Esophagus muscularis mucosa (tissue), 4 donors: Measurements from ENCODE around the gene NCOA7. TPM values are rescaled to one million over a fixed set of nuclear protein-coding genes. Genes with fewer than 3 reads are reported as not detected.

ENCODE experiments used
- DNase-seq: peaks from one replicate; pipeline ENCODE4 v3.0.0-alpha.2; 2017; ENCODE audit errors: extremely low spot score
- H3K27ac ChIP-seq, 4 donors: fragments of 200-600 bp; sonication (generic); replicated peaks in 1 of 4; 1 replicate in 3 of 4; 2 replicates in 1 of 4; pipeline ENCODE4 v1.5.1; 2016 to 2019; ENCODE audit warnings: mild to moderate bottlenecking in 1 of 4
- H3K27me3 ChIP-seq, 4 donors: fragments of 200-600 bp; sonication (generic); one replicate each; pipeline versions ENCODE4 v1.5.1 to v1.6.0; 2016 to 2019
- H3K36me3 ChIP-seq, 4 donors: fragments of 200-600 bp; sonication (generic); one replicate each; pipeline ENCODE4 v1.5.1; 2016 to 2019
- H3K4me1 ChIP-seq, 4 donors: fragments of 200-600 bp; sonication (generic); one replicate each; pipeline ENCODE4 v1.5.1; 2016 to 2019
- H3K4me3 ChIP-seq, 4 donors: fragments of 200-600 bp; sonication (generic); 1 replicate in 2 of 4; 2 replicates in 2 of 4; pipeline ENCODE4 v1.5.1; 2016 to 2019; ENCODE audit warnings: mild to moderate bottlenecking in 4 of 4, moderate library complexity in 1 of 4
- H3K9me3 ChIP-seq, 4 donors: fragments of 200-600 bp; sonication (generic); 1 replicate in 3 of 4; 2 replicates in 1 of 4; pipeline ENCODE4 v1.5.1; 2016 to 2019
- EP300 ChIP-seq: sonication (generic); formaldehyde crosslinking; IDR thresholded peaks from one replicate; pipeline ENCODE4 v1.6.1; 2017; ENCODE audit warnings: antibody characterized with exemption
- POLR2A ChIP-seq: fragments of 450-650 bp; IDR thresholded peaks from one replicate; pipeline ENCODE4 v1.6.1; 2017; ENCODE audit warnings: antibody characterized with exemption, moderate library complexity, mild to moderate bottlenecking, low read depth
- POLR2AphosphoS5 ChIP-seq, 2 donors: sonication (generic); formaldehyde crosslinking; IDR thresholded peaks; one replicate each; pipeline ENCODE4 v1.6.1; 2017; ENCODE audit warnings: antibody characterized with exemption in 2 of 2
- WGBS: methylation state at CpG from one replicate; pipeline ENCODE4 v1.1.5; 2018; 5-methylcytosine and 5-hydroxymethylcytosine counted together
- intact Hi-C: fragments of 100-400 bp; cut with DNase I; formaldehyde crosslinking; loops from one replicate; pipeline ENCODE4 v1.15.1; 2023
- total RNA-seq, 4 donors: library from RNA; depleted of rRNA; stranded (reverse); fragments of >200 nt; gene quantifications; one replicate each; pipeline versions ENCODE4 v1.1.0 to v1.2.1, GENCODE V29; 2016
- TF ChIP-seq, protein P1 (sequence below), 3 experiments: fragments of 200-600 bp in 2 of 3; fragments of 450-650 bp in 1 of 3; sonication (generic) in 2 of 3; IDR thresholded peaks; one replicate each; pipeline ENCODE4 v1.5.1; 2017 to 2019; ENCODE audit warnings: antibody characterized with exemption in 3 of 3, mild to moderate bottlenecking in 2 of 3, moderate library complexity in 1 of 3

NCOA7 gene
- total RNA-seq, 4 donors from 2014 or later, result 15.4 to 29.0 (median 19.9) TPM

DNA sequence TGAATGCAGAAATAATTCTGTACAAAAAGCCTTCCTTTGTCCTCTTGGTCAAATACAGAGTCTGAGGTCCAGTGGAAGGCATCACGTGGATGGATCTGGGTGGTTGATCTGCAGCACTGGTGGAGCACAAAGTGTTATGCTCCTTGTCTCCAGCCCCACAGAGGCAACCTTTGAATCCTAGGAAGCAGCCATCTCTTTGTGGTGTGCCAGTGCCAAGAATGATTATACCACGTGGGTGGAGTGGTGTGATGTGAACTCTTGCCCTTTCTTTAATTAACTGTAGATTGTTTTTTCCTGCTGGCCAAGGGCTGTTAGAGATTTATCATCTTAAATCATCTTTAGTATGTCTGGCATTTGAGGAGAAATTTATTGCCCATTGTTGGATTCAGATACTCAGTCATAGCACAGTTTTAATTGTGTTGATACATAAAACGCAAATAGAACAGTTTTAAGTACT, 31.1 kb downstream of the NCOA7 start:
- 39% methylated on average over 3 of the region's 3 CpGs for WGBS
- Histone ChIP-seq H3K4me1 (peaks cover 16 to 38% (median 35%) of the 10 kb centered on the region in 4 donors), H3K9me3 (no peaks in the 10 kb centered on the region), H3K27ac (no peak overlapping the region), H3K36me3 (peaks cover 0 to 9% (median 0%) of the 10 kb centered on the region in 4 donors), H3K27me3 (no peaks in the 10 kb centered on the region), H3K4me3 (no peak overlapping the region)
- no peak for DNase-seq
- TF ChIP-seq POLR2AphosphoS5 (IDR thresholded peaks at IDR 0.05) (peak; percentile 37 to 42), EP300 (no peak), POLR2A (no peak)
- TF ChIP-seq, protein P1, sequence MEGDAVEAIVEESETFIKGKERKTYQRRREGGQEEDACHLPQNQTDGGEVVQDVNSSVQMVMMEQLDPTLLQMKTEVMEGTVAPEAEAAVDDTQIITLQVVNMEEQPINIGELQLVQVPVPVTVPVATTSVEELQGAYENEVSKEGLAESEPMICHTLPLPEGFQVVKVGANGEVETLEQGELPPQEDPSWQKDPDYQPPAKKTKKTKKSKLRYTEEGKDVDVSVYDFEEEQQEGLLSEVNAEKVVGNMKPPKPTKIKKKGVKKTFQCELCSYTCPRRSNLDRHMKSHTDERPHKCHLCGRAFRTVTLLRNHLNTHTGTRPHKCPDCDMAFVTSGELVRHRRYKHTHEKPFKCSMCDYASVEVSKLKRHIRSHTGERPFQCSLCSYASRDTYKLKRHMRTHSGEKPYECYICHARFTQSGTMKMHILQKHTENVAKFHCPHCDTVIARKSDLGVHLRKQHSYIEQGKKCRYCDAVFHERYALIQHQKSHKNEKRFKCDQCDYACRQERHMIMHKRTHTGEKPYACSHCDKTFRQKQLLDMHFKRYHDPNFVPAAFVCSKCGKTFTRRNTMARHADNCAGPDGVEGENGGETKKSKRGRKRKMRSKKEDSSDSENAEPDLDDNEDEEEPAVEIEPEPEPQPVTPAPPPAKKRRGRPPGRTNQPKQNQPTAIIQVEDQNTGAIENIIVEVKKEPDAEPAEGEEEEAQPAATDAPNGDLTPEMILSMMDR (IDR thresholded peaks at IDR 0.05), result no peak
- intact Hi-C loops, result no loop called here

DNA sequence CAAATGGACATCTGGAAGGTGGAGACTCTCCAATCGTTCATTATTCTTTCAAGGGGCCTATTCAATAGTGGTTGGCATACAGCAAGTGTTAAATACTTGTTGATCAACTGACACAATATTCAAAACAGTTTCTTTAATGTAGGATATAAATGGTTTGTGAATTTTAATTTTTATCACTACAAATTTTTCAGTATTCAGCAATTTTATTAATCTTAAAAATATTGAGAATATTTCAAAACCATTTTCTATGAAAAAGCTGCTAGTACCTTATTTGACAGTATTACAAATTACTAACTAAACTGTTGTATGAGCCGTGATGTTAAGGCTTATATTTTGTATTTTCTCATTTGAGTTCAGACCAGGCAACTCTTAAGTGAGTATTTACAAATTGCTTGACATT, 32.4 kb downstream of the NCOA7 start:
- H3K36me3 ChIP-seq, result peaks cover 0 to 9% (median 0%) of the 10 kb centered on the region in 4 donors
- H3K4me1 ChIP-seq, result peaks cover 16 to 39% (median 33%) of the 10 kb centered on the region in 4 donors
- no peak overlapping the region for H3K4me3 ChIP-seq
- intact Hi-C loops, result no loop called here
- 85% methylated on average over 2 of the region's 2 CpGs for WGBS
- no peak for TF ChIP-seq EP300
- TF ChIP-seq, protein P1 (IDR thresholded peaks at IDR 0.05), result no peak
- no peak for TF ChIP-seq POLR2A
- TF ChIP-seq POLR2AphosphoS5 (IDR thresholded peaks at IDR 0.05), result no peak
- no peaks in the 10 kb centered on the region for H3K27me3 ChIP-seq
- H3K27ac ChIP-seq, result no peak overlapping the region
- DNase-seq, result no peak
- no peaks in the 10 kb centered on the region for H3K9me3 ChIP-seq

DNA sequence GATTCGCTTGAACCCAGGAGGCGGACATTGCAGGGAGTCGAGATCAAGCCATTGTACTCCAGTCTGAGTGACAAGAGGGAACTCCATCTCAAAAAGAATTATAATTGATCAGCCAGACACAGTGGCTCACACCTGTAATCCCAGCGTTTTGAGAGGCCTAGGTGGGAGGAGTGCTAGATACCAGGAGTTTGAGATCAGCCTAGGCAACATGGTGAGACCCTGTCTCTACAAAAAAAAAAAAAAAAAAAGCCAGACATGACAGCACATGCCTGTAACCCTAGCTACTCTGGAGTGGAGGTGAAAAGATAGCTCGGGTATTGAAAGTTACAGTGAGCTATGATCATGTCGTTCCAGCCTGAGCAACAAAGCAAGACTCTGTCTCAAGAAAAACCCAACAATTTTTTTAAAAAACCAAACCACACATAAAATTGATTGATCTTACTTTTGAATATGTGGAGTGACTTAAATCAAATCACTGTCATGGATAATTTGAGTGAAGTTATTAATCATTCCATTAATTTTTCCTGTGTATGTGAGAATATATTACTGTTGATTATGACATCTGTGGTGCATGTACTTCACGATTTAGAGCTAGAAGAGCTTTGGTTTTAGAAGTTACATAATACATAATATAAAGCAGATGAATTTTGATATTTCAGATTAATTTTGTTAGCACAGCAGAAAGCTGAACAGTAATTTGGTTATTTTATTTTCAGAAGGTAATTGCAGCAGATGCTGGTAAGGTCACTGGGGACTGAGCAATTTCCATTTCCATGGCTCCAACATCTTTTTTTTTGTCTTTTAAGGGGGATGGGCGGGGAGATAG, 34.4 kb downstream of the NCOA7 start:
- TF ChIP-seq EP300 (no peak), POLR2A (no peak), POLR2AphosphoS5 (IDR thresholded peaks at IDR 0.05) (no peak)
- TF ChIP-seq, protein P1 (IDR thresholded peaks at IDR 0.05), result no peak
- Histone ChIP-seq H3K4me3 (no peak overlapping the region), H3K36me3 (peaks cover 0 to 6% (median 0%) of the 10 kb centered on the region in 4 donors), H3K27ac (no peak overlapping the region), H3K27me3 (no peaks in the 10 kb centered on the region), H3K9me3 (no peaks in the 10 kb centered on the region), H3K4me1 (peaks cover 11 to 29% (median 21%) of the 10 kb centered on the region in 4 donors)
- intact Hi-C loops, result no loop called here
- 84% methylated on average over 8 of the region's 8 CpGs for WGBS
- no peak for DNase-seq

DNA sequence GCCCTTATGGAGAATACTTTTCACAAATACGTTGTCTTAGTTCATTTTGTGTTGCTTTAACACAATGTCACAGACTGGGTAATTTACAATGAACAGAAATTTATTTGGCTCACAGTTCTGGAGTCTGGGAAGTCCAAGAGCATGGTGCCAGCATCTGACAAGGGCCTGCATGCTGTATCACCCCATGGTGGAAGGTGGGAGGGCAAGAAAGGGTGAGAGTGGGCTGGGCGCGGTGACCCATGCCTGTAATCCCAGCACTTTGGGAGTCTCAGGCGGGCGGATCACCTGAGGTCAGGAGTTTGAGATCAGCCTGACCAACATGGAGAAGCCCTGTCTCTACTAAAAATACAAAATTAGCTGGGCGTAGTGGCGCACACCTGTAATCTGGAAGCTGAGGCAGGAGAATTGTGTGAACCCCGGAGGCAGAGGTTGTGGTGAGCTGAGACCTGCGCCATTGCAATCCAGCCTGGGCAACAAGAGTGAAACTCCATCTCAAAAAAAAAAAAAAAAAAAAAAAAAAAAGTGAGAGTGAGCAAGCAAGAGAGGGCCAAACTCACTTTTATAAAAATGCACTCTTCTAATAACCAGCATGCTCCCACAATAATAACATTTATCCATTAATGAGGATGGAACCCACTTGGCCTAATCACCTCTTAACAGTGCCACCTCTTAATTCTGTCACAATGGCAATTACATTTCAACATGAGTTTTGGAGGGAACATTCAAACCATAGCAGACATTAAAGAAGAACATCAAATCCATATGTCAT, 36.1 kb downstream of the NCOA7 start:
- WGBS, result 97% methylated on average over 9 of the region's 9 CpGs
- no peak for DNase-seq
- Histone ChIP-seq H3K27me3 (no peaks in the 10 kb centered on the region), H3K4me1 (peaks cover 5 to 16% (median 11%) of the 10 kb centered on the region in 4 donors), H3K4me3 (no peak overlapping the region), H3K27ac (no peak overlapping the region), H3K9me3 (no peaks in the 10 kb centered on the region), H3K36me3 (no peaks in the 10 kb centered on the region)
- intact Hi-C loops, result no loop called here
- TF ChIP-seq EP300, result no peak
- no peak for TF ChIP-seq POLR2AphosphoS5 (IDR thresholded peaks at IDR 0.05)

DNA sequence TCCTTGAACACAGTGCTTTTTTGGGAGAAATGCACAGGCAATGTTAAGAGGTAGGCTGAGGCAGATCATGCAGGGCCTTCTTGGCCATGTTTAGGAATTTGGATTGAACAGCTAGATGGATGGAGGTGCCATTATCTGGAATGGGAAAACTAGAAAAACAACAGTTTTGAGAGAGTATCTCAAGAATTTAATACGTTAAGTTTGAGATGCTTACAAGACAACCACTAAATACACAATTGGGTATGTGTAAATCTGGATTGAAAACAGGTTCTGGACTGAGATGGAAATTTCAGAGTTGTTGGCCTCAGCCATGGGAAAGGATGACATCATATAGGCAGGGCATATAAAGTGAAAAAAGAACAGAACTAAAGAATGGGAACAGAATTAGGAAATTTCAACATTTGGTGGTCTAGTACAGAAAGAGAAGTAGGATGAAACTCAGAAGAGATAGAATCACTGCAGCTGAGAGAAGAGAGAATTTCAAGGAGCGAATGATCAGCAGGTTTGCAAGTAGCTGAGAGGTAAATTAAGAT, 37.1 kb downstream of the NCOA7 start:
- 39% methylated on average over 2 of the region's 2 CpGs for WGBS
- no peak overlapping the region for H3K4me3 ChIP-seq
- intact Hi-C loops, result no loop called here
- H3K4me1 ChIP-seq, result peaks cover 0 to 16% (median 8%) of the 10 kb centered on the region in 4 donors
- no peak for DNase-seq
- H3K36me3 ChIP-seq, result no peaks in the 10 kb centered on the region
- TF ChIP-seq POLR2A (no peak), EP300 (no peak), POLR2AphosphoS5 (IDR thresholded peaks at IDR 0.05) (no peak)
- TF ChIP-seq, protein P1 (IDR thresholded peaks at IDR 0.05), result no peak
- no peaks in the 10 kb centered on the region for H3K27me3 ChIP-seq
- no peaks in the 10 kb centered on the region for H3K9me3 ChIP-seq
- H3K27ac ChIP-seq, result peak overlapping the region in 1 of 4 donors; percentile 16
